Colonic mucosa (tissue), 4 donors: ENCODE results near the gene RRAGD. TPM values are rescaled to one million over a fixed set of nuclear protein-coding genes. Genes with fewer than 3 reads are reported as not detected.

ENCODE experiments used
- DNase-seq: peaks from one replicate; pipeline ENCODE4 v3.0.0-alpha.2; 2020
- H3K27ac ChIP-seq: fragments of 200-600 bp; one replicate; pipeline ENCODE4 v1.8.0; 2021
- H3K27me3 ChIP-seq: fragments of 200-600 bp; one replicate; pipeline ENCODE4 v1.8.0; 2021
- H3K36me3 ChIP-seq: fragments of 200-600 bp; one replicate; pipeline ENCODE4 v1.8.0; 2021
- H3K4me1 ChIP-seq: fragments of 200-600 bp; one replicate; pipeline ENCODE4 v1.8.0; 2021; ENCODE audit warnings: mild to moderate bottlenecking
- H3K4me3 ChIP-seq: fragments of 200-600 bp; one replicate; pipeline ENCODE4 v1.8.0; 2021
- H3K9ac ChIP-seq, 2 donors: one replicate each; pipeline ENCODE4 v1.7.0; 2013; ENCODE audit warnings: control low read depth in 2 of 2, low read depth in 2 of 2, low read length in 2 of 2
- H3K9me3 ChIP-seq: fragments of 200-600 bp; one replicate; pipeline ENCODE4 v1.8.0; 2021
- intact Hi-C: fragments of 100-400 bp; cut with DNase I; formaldehyde crosslinking; loops from one replicate; pipeline ENCODE4 v1.14.1; 2022
- total RNA-seq, 2 donors: library from RNA; stranded (reverse); fragmentation: NEBNext Ultra II Directional in 1 of 2; extraction: Animal tissue kit (Norgen Biotek cat#: 25700) in 1 of 2; gene quantifications; one replicate each; pipeline ENCODE4 v1.2.1, GENCODE V29; 2021
- TF ChIP-seq, protein P1 (sequence below): fragments of 200-600 bp; IDR thresholded peaks from one replicate; pipeline ENCODE4 v1.8.0; 2022; ENCODE audit warnings: antibody characterized with exemption, mild to moderate bottlenecking
- donor health status: healthy.
- donor health status: DM: no; HTN: no; CAD: no.
- donor health status: DM: no; HTN: no; CAD: no.

Gene RRAGD
- total RNA-seq, 2 donors from 2014 or later: 2.0 to 4.4 TPM

DNA sequence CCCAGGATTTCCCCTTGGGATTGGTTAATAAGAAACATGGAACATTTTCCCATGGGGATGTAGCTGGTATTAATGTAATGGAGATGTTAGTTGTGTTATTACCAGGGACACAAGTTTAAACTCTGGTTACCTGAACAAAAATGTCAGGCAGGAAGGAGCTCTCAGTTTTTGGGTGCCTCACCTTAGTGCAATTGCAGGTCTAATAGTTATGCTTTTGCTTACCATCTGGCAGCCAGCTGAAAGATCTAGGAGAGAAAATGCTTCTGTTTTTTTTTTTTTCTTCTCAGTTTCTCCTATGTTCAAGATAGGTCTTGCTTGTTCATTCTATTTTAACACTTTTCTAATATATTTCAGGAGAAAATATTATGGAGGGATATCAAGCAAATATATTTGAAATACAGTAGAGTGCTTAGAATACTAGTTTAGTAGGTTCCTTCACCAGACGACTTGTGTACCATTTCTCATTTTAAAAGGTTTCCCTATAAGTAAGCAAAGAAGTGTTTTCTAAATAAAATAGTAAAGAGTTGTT, 55.4 kb downstream of the RRAGD start:
- TF ChIP-seq, protein P1, sequence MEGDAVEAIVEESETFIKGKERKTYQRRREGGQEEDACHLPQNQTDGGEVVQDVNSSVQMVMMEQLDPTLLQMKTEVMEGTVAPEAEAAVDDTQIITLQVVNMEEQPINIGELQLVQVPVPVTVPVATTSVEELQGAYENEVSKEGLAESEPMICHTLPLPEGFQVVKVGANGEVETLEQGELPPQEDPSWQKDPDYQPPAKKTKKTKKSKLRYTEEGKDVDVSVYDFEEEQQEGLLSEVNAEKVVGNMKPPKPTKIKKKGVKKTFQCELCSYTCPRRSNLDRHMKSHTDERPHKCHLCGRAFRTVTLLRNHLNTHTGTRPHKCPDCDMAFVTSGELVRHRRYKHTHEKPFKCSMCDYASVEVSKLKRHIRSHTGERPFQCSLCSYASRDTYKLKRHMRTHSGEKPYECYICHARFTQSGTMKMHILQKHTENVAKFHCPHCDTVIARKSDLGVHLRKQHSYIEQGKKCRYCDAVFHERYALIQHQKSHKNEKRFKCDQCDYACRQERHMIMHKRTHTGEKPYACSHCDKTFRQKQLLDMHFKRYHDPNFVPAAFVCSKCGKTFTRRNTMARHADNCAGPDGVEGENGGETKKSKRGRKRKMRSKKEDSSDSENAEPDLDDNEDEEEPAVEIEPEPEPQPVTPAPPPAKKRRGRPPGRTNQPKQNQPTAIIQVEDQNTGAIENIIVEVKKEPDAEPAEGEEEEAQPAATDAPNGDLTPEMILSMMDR: no peak
- H3K4me1 ChIP-seq: no peaks in the 10 kb centered on the region
- intact Hi-C loops: no loop called here
- no peaks in the 10 kb centered on the region for H3K36me3 ChIP-seq
- H3K4me3 ChIP-seq: no peak overlapping the region
- no peaks in the 10 kb centered on the region for H3K27me3 ChIP-seq
- no peak for DNase-seq
- H3K27ac ChIP-seq: no peak overlapping the region
- no peaks in the 10 kb centered on the region for H3K9me3 ChIP-seq
- H3K9ac ChIP-seq: no peak overlapping the region

DNA sequence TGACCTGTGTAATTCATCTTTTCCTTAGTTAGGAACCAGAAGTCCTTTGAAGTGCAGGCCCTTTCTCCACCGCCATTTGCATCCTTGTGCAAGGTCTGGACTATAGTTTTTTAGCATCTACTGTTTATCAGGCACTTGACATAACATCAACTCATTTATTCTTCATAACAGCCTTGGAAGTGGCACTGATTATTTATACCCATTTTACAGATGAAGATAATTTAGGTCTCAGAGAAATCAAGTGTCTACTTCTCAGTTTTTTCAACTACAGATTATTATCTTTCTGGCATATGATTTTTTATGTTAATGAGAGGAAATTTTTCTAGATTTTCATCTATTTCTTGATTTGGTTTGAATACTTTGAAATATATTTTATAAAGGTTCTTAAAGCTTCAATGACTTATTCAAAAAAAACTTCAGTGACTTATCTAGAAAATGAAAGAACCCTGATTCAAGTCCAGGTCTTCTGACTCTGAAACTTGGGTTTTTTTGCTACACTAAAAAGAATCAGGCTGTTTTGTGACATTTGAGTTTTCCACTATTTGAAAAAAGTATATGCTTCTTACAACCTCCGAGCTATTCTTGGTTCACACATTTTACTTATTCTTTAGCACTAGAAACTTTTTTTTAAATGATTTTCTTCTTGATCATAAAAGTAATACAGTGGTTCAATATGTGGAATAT, 56.4 kb downstream of the RRAGD start:
- TF ChIP-seq, protein P1: no peak
- no peak overlapping the region for H3K9ac ChIP-seq
- H3K27me3 ChIP-seq: no peaks in the 10 kb centered on the region
- H3K9me3 ChIP-seq: no peaks in the 10 kb centered on the region
- no peak overlapping the region for H3K27ac ChIP-seq
- H3K4me3 ChIP-seq: no peak overlapping the region
- H3K4me1 ChIP-seq: no peaks in the 10 kb centered on the region
- intact Hi-C loops: no loop called here
- DNase-seq: no peak
- no peaks in the 10 kb centered on the region for H3K36me3 ChIP-seq

DNA sequence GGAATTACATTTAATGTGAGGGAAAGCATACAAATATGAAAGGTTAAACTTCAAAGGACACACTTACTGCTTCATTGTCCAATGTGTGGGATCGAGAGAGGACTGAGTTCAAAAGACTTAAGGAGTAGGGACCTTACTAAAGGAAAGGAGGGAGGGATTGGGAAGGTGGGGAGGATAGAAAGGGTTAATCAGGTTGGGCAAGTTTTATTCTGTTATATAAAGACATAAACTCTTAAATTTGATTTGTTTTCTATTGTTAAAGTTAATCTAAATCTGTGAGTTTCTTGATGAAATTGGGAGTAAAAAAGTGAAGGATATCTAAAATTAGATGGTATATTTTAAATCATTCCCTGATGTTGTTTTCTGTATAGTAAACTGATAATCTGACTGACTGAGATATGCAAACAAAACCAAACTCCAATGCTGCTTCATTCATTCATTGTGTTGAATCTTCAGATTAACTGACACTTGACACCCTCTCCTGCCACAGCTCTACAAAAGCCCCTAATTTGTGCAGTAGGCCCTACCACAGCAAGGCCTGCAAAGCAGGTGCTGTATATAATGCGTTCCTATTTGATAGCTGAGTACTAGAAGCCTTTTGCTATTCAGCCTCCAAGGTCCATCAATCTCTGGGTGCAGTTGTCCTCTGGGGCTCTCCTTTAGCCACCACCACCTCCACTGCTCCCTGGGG, 58.2 kb downstream of the RRAGD start:
- no peak overlapping the region for H3K27ac ChIP-seq

DNA sequence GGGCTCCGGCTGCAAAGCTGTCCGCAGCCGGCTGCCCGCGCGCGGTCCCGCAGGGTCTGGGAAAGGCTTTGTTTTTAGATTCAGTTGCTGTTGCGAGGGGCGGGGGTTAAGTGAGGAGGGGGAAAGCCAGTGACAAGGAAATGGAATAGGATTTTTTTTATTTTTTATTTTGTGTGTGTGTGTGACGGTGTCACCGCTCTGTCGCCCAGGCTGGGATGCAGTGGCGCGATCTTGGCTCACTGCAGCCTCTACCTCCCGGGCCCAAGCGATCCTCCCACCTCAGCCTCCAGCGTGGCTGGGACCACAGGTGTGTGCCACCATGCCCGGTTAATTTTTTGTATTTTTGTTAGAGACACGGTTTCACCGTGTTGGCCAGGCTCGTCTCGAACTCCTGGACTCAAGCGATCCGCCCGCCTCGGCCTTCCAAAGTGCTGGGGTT, 58.9 kb downstream of the RRAGD start:
- intact Hi-C loops: no loop called here
- H3K4me3 ChIP-seq: peak overlapping the region; percentile 86
- H3K27me3 ChIP-seq: no peaks in the 10 kb centered on the region
- H3K9ac ChIP-seq: peak overlapping the region; percentile 67 to 99
- no peaks in the 10 kb centered on the region for H3K9me3 ChIP-seq
- TF ChIP-seq, protein P1: no peak
- no peaks in the 10 kb centered on the region for H3K36me3 ChIP-seq
- H3K27ac ChIP-seq: peak overlapping the region; percentile 99
- no peak for DNase-seq
- H3K4me1 ChIP-seq: no peaks in the 10 kb centered on the region

More for the DNA sequence above, 58.2 kb downstream of the RRAGD start:
- intact Hi-C loops: no loop called here
- H3K36me3 ChIP-seq: no peaks in the 10 kb centered on the region
- no peaks in the 10 kb centered on the region for H3K9me3 ChIP-seq
- H3K4me1 ChIP-seq: no peaks in the 10 kb centered on the region
- no peak overlapping the region for H3K9ac ChIP-seq
- H3K4me3 ChIP-seq: no peak overlapping the region
- TF ChIP-seq, protein P1: no peak
- H3K27me3 ChIP-seq: no peaks in the 10 kb centered on the region
- DNase-seq: no peak

DNA sequence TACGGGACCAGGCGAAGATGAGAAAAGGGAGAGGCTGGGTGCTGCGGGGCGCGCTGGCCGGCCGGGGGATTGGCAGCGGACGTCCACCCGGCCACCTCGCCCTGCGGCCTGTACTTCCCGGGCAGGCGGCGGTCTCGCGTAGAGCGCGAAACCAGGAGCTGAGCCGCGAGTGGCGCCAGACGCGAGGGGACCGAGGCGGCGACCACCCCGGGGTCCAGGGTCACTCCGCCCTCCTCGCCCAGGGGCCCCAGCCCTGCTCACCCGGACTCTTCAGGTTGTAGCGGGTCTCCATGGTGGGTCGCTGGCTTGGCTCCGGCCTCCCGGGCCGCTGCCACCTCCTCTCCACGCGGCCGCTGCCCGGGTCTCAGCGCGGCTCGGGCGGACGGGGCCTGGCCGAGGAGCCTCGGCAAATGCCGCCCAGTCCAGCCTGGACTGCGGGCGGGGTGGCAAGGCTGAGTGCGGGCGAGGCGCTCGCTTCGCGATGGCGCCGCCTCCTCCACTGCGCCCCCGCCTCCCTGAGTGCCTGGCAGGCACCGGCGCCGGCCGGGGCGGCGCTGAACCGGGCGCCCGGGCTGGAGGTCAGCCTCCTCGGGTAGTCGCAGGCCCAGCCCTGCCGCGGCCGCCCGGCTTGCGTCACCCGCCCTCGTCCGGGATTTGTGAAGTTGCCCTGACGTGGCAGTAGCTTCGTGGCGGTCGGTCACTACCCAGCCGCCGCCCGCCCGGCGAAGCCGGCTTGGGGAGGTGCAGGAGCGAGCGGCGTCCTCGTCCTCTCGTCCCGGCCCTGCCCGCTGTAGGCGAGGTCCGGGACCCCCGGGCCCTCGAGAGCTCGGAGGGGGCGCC, 59.6 kb downstream of the RRAGD start, which contains the start of gene UBE2J1:
UBE2J1 (minus strand) TSS at position 445 of the 840 bp plus-strand sequence; CDS start at position 292, 153 bp downstream.
- peak within 1 kb of the TSS; percentile 91 to 99 for H3K9ac ChIP-seq
- H3K9me3 ChIP-seq: no peaks in the 10 kb centered on the region
- H3K4me3 ChIP-seq: peak within 1 kb of the TSS; percentile 86
- H3K36me3 ChIP-seq: no peaks in the 10 kb centered on the region
- peak within 1 kb of the TSS; percentile 99 for H3K27ac ChIP-seq
- intact Hi-C loops: no loop called here
- H3K27me3 ChIP-seq: no peaks in the 10 kb centered on the region
- H3K4me1 ChIP-seq: no peaks in the 10 kb centered on the region
- peak; percentile 94 for DNase-seq
- TF ChIP-seq, protein P1: no peak
